T-helper 2 cell treated with Interferon-gamma antibody and Interleukin-4, amounts not matched to agents 5 μg/mL and 100 μg/mL, for 36 hours (primary cell): ENCODE measurements around the gene TERT.
"Not testable (repeated sequence)": the region's sequence is repeated elsewhere in the genome, so short reads cannot be mapped to it uniquely, and the experiment has no call there.

Source experiments
- DNase-seq: peaks from one replicate; pipeline ENCODE4 v3.0.0; 2021; ENCODE audit warnings: low spot score
- H3K27ac Mint-ChIP-seq: one replicate; pipeline ENCODE4 v1.8.0; 2021; ENCODE audit warnings: mild to moderate bottlenecking, mixed read lengths
- H3K27me3 Mint-ChIP-seq: one replicate; pipeline ENCODE4 v1.8.0; 2021; ENCODE audit warnings: low read depth, mixed read lengths
- H3K36me3 Mint-ChIP-seq: one replicate; pipeline ENCODE4 v1.8.0; 2021; ENCODE audit warnings: low read depth, mixed read lengths
- H3K4me1 Mint-ChIP-seq: one replicate; pipeline ENCODE4 v1.8.0; 2021; ENCODE audit warnings: low read depth, mixed read lengths
- H3K4me3 Mint-ChIP-seq: one replicate; pipeline ENCODE4 v1.8.0; 2022; ENCODE audit warnings: mild to moderate bottlenecking, moderate library complexity, mixed read lengths
- H3K9me3 Mint-ChIP-seq: one replicate; pipeline ENCODE4 v1.8.0; 2021; ENCODE audit warnings: mixed read lengths

Gene TERT

DNA sequence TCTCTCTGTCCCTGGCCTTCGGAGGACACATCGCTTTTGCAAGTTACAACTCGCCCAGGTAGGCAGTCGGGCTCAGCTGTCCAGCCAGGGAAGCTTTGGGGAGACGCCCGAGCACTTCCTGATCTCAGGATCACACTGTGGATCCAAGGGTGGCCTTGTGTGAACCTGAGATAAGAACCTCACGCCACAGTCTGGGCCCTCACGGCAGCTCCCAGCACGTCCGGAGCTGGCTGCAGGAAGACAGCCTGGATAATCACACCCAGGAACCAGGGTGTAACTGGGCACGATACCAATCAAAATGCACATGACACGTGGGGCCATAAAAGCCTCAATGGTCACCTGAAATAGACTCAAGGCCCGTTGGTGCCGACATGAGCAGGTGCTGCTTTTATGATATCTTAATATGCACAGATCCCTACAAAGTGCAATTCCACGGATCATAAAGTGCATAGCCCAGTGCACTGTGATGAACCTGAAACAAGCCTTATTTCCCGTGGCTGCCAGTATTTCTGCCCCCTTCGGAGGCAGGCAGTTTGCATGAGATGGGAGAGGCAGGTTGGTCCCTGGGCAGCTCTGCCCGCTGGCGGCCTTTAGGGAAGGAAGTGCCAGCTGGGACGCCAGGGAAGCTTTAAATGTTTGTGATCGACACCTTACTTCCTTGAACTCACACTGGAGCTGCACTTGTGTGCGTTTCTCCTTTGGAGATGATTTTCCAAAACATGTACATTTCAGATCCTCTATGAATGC, 55.2 kb downstream of the TERT start:
- H3K27me3 Mint-ChIP-seq: no peaks in the 10 kb centered on the region
- H3K36me3 Mint-ChIP-seq: no peaks in the 10 kb centered on the region
- H3K4me3 Mint-ChIP-seq: no peak overlapping the region
- no peaks in the 10 kb centered on the region for H3K4me1 Mint-ChIP-seq
- H3K9me3 Mint-ChIP-seq: peaks cover 10% of the 10 kb centered on the region
- DNase-seq: no peak
- no peak overlapping the region for H3K27ac Mint-ChIP-seq

GRCh38 chr5:1235838-1236237, 59.0 kb downstream of the TERT start:
- no peak overlapping the region for H3K27ac Mint-ChIP-seq
- H3K4me3 Mint-ChIP-seq: no peak overlapping the region
- H3K27me3 Mint-ChIP-seq: no peaks in the 10 kb centered on the region
- no peaks in the 10 kb centered on the region for H3K4me1 Mint-ChIP-seq
- DNase-seq: no peak
- no peaks in the 10 kb centered on the region for H3K36me3 Mint-ChIP-seq
- H3K9me3 Mint-ChIP-seq: peaks cover 10% of the 10 kb centered on the region

DNA sequence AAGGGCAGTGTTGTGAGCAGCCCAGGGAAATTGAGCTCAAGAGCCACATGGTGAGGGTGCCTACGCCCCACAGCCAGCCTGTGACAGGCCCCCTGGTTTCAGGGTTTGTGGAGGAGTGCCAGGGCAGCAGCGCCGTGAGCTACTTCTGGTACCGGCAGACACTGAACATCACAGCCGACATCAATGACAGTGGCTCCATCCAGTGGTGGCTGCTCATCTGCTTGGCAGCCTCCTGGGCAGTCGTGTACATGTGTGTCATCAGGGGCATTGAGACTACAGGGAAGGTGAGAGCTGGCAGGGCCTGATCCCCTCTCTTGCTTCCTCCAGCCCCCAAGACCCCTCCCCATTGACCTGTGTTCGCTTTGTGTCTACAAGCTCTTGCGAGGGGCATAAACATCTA, 59.5 kb downstream of the TERT start:
- peaks cover 2% of the 10 kb centered on the region for H3K27me3 Mint-ChIP-seq
- H3K4me1 Mint-ChIP-seq: no peaks in the 10 kb centered on the region
- no peak overlapping the region for H3K4me3 Mint-ChIP-seq
- DNase-seq: no peak
- no peak overlapping the region for H3K27ac Mint-ChIP-seq
- peaks cover 10% of the 10 kb centered on the region for H3K9me3 Mint-ChIP-seq
- H3K36me3 Mint-ChIP-seq: no peaks in the 10 kb centered on the region

- no peaks in the 10 kb centered on the region for H3K36me3 Mint-ChIP-seq
- H3K4me1 Mint-ChIP-seq: no peaks in the 10 kb centered on the region
- no peak overlapping the region for H3K27ac Mint-ChIP-seq
- peaks cover 10% of the 10 kb centered on the region for H3K9me3 Mint-ChIP-seq
- DNase-seq: no peak
- no peak overlapping the region for H3K4me3 Mint-ChIP-seq
- H3K27me3 Mint-ChIP-seq: peaks cover 12% of the 10 kb centered on the region
Measured at GRCh38 chr5:1232780-1233179, 62.1 kb downstream of the TERT start.

GRCh38 chr5:1231354-1231905, 63.4 kb downstream of the TERT start:
- H3K36me3 Mint-ChIP-seq: no peaks in the 10 kb centered on the region
- H3K9me3 Mint-ChIP-seq: peaks cover 7% of the 10 kb centered on the region
- no peak for DNase-seq
- no peak overlapping the region for H3K4me3 Mint-ChIP-seq
- H3K4me1 Mint-ChIP-seq: no peaks in the 10 kb centered on the region
- peaks cover 12% of the 10 kb centered on the region for H3K27me3 Mint-ChIP-seq
- no peak overlapping the region for H3K27ac Mint-ChIP-seq

- Mint-ChIP-seq H3K27ac (no peak overlapping the region), H3K9me3 (no peaks in the 10 kb centered on the region), H3K27me3 (peaks cover 12% of the 10 kb centered on the region), H3K4me1 (no peaks in the 10 kb centered on the region), H3K4me3 (no peak overlapping the region), H3K36me3 (no peaks in the 10 kb centered on the region)
- no peak for DNase-seq
Measured at GRCh38 chr5:1230551-1230950, 64.3 kb downstream of the TERT start.

DNA sequence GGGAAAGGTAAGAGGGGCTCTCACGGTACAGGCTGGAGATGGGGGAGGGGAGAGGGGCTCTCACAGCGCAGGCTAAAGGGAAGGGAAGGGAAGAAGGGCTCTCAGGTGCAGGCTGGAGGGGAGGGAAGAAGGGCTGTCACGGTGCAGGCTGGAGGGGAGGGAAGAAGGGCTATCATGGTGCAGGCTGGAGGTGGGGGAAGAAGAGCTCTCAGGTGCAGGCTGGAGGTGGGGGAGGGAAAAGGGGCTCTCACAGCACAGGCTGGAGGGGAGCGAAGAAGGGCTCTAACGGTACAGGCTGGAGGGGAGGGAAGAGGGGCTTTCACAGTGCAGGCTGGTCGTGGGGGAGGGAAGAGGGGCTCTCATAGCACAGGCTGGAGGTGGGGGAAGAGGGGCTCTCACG, 65.0 kb downstream of the TERT start:
- H3K9me3 Mint-ChIP-seq: no peaks in the 10 kb centered on the region
- no peak overlapping the region for H3K4me3 Mint-ChIP-seq
- no peak for DNase-seq
- no peaks in the 10 kb centered on the region for H3K4me1 Mint-ChIP-seq
- H3K27ac Mint-ChIP-seq: no peak overlapping the region
- no peaks in the 10 kb centered on the region for H3K36me3 Mint-ChIP-seq
- peaks cover 12% of the 10 kb centered on the region for H3K27me3 Mint-ChIP-seq

- H3K9me3 Mint-ChIP-seq: not testable (repeated sequence)
- H3K27me3 Mint-ChIP-seq: peaks cover 12% of the 10 kb centered on the region
Measured at GRCh38 chr5:1229023-1229422, 65.8 kb downstream of the TERT start.

GRCh38 chr5:1228120-1228519, 66.7 kb downstream of the TERT start:
- Mint-ChIP-seq H3K27ac (no peak overlapping the region), H3K36me3 (no peaks in the 10 kb centered on the region), H3K4me3 (no peak overlapping the region), H3K9me3 (no peaks in the 10 kb centered on the region), H3K27me3 (peaks cover 12% of the 10 kb centered on the region), H3K4me1 (no peaks in the 10 kb centered on the region)
- DNase-seq: no peak

More at GRCh38 chr5:1229023-1229422, 65.8 kb downstream of the TERT start:
- H3K4me3 Mint-ChIP-seq, H3K36me3 Mint-ChIP-seq, H3K27ac Mint-ChIP-seq, DNase-seq, H3K4me1 Mint-ChIP-seq: not testable (repeated sequence)

DNA sequence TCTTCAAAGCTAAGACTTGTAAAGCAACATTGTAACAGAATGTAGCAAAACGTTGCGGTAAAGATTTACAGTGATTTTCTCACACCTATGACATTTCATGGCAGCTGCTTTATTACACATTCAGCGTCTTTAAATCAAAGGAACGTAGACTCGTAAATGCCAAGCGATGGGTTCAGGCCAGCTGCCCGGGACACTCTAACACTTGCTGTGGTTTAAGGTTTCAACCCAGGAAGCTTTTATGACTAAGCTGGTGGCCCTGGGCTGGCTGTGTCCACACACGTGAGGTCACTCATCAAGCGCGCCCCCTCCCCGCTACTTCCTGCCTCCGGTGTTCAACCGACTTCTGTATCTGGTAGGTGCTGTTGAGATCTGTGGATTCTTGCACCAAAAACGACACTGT, 67.2 kb downstream of the TERT start:
- H3K36me3 Mint-ChIP-seq: no peaks in the 10 kb centered on the region
- H3K9me3 Mint-ChIP-seq: no peaks in the 10 kb centered on the region
- H3K4me3 Mint-ChIP-seq: no peak overlapping the region
- peaks cover 12% of the 10 kb centered on the region for H3K27me3 Mint-ChIP-seq
- H3K27ac Mint-ChIP-seq: no peak overlapping the region
- no peak for DNase-seq
- no peaks in the 10 kb centered on the region for H3K4me1 Mint-ChIP-seq

- H3K9me3 Mint-ChIP-seq: no peaks in the 10 kb centered on the region
- no peak overlapping the region for H3K27ac Mint-ChIP-seq
- H3K4me1 Mint-ChIP-seq: no peaks in the 10 kb centered on the region
- DNase-seq: no peak
- no peak overlapping the region for H3K4me3 Mint-ChIP-seq
- peaks cover 12% of the 10 kb centered on the region for H3K27me3 Mint-ChIP-seq
- H3K36me3 Mint-ChIP-seq: no peaks in the 10 kb centered on the region
Measured at GRCh38 chr5:1226839-1227581, 67.9 kb downstream of the TERT start.

DNA sequence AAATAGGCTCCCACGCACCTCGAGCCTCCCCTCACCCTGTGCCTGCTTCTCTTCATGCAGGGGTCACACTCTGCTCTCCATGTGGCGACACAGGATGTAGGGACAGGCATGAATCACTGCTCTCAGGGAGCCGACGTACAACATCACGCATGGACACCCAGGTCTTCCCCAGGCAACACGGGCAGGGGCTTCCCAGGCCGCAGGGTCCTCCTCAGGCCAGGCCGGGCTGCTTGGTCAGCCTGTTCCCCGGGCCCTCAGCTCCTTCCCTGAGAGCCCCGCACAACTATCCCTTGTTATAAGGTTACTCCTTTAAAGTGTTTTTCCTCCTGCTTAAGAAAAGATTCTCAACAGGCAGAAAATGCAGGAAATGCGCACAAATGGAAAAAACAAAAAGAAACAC, 68.6 kb downstream of the TERT start:
- H3K4me1 Mint-ChIP-seq: no peaks in the 10 kb centered on the region
- no peaks in the 10 kb centered on the region for H3K9me3 Mint-ChIP-seq
- no peak overlapping the region for H3K27ac Mint-ChIP-seq
- no peak overlapping the region for H3K4me3 Mint-ChIP-seq
- H3K36me3 Mint-ChIP-seq: no peaks in the 10 kb centered on the region
- DNase-seq: no peak
- H3K27me3 Mint-ChIP-seq: peaks cover 12% of the 10 kb centered on the region

- H3K9me3 Mint-ChIP-seq: no peaks in the 10 kb centered on the region
Measured at GRCh38 chr5:1225081-1225480, 69.8 kb downstream of the TERT start, which contains the start of gene SLC6A18. TSS of gene SLC6A18 (plus strand) at chr5:1225381. CDS start at chr5:1225478, 97 bp downstream.

DNA sequence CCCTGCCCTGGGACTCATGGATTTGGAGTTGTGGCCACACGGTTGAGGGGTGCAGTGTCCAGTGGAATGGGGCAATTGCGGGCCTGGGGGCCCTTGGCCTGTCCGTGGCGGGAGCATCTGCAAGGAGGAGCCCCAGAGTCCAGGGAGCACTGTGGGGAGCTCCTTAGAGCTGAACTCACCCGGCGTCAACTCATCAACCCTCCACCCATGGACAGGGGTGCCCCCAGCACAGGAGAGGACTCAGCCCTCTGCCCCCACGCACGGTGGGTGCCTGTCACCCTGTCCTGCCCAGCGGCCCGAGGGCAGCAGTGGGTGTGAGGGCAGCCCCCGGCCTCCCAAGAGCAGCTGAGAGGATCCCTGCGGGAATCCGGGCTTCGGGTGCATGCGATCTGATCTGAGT, 70.2 kb downstream of the TERT start:
- no peak for DNase-seq
- H3K4me3 Mint-ChIP-seq: no peak overlapping the region
- H3K27me3 Mint-ChIP-seq: peaks cover 7% of the 10 kb centered on the region
- no peaks in the 10 kb centered on the region for H3K9me3 Mint-ChIP-seq
- no peak overlapping the region for H3K27ac Mint-ChIP-seq
- no peaks in the 10 kb centered on the region for H3K4me1 Mint-ChIP-seq
- H3K36me3 Mint-ChIP-seq: no peaks in the 10 kb centered on the region

More at GRCh38 chr5:1225081-1225480, 69.8 kb downstream of the TERT start, which contains the start of gene SLC6A18:
- Mint-ChIP-seq H3K27ac (no peak within 1 kb of the TSS), H3K27me3 (peaks cover 9% of the 10 kb centered on the region), H3K36me3 (no peaks in the 10 kb centered on the region), H3K4me1 (no peaks in the 10 kb centered on the region), H3K4me3 (no peak within 1 kb of the TSS)
- DNase-seq: no peak
